GM21423 (cell line): ENCODE measurements around the gene CXCL8.
"Not testable (repeated sequence)": the region's sequence is repeated elsewhere in the genome, so short reads cannot be mapped to it uniquely, and the experiment has no call there.

Experiments used
- ATAC-seq: cut with Tn5 transposase; IDR thresholded peaks from one replicate; pipeline ENCODE4 v1.9.1; 2021; ENCODE audit warnings: mild to moderate bottlenecking, moderate library complexity; ENCODE audit not compliant: unreplicated experiment

CXCL8 gene

DNA sequence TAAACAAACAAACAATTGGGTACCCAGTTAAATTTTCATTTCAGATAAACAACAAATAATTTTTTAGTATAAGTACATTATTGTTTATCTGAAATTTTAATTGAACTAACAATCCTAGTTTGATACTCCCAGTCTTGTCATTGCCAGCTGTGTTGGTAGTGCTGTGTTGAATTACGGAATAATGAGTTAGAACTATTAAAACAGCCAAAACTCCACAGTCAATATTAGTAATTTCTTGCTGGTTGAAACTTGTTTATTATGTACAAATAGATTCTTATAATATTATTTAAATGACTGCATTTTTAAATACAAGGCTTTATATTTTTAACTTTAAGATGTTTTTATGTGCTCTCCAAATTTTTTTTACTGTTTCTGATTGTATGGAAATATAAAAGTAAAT lies 2.9 kb downstream of the CXCL8 start:
- no peak for ATAC-seq

DNA sequence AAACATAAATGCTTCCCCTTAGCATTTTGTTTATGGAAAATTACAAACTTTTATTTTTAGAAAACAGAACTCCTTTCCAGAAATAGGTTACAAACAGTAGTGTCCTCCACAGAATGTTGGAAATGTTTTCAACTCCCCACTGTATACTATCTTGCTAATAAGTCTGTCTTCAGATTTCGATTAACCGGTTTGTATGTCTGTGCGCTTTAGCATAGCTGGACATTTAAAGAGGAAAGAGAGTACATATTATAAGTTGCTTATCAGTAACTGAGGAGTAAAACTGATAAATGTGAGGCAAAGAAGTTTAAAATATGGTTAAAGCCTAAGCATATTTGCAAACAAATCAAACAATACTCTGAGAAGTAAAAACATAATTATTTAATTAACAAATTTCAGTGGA lies 3.4 kb downstream of the CXCL8 start:
- ATAC-seq = no peak

DNA sequence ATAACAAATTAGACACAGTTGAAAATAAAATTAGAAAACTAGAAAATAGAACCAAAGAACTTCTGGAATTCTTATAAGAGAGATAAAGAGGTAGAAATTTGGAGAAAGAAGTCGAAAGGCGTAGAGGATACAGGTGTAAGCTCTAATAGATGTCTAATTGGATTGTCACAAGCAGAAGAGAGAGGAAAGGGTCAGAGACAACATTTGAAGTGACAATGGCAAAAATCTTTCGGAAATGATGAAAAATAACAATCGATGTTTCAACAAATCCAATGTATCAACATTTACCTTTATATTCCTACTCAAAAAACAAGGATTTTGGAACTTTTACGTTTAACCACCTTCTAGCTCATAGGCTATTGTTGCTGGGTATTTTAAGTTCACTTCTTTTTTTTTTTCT lies 3.8 kb downstream of the CXCL8 start:
- ATAC-seq = no peak

DNA sequence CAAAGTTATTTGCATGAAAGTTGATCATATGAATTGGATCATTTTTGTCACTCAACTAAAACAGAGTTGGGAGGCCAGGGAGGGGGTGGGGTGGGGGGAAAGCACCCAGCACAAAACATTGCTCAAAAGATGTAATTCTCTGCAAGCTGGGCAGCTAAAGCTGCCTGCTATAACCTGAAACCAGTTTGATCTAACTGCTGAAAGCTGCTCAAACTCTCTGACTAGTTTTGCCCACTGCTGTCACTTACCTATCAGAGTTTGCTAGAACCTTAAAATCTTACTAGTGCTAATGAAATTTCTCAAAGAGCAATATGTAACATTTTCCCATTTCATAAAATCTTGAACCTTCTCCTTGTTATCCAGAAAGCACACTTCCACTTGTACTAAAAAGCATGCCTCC lies 10.4 kb downstream of the CXCL8 start:
- no peak for ATAC-seq

DNA sequence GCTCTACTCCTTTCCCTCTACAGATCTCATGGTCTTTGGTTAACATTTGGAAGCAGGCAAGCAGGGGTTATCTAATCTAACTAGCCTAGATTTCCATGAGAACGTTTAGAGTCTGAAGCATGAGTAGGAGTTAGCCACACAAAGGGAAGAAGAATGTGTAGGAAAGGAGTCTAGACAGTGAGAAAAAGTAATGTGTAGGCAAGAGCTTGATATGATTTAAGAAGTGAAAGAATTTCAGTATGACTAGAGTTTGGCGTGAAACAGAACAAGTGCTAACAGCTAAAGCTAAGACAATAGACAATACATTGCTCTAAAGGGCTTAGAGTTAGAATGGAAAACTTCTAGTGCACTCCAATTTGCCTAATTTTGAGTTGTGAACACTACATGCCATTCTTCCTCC lies 10.8 kb downstream of the CXCL8 start:
- ATAC-seq = peak; percentile 65

DNA sequence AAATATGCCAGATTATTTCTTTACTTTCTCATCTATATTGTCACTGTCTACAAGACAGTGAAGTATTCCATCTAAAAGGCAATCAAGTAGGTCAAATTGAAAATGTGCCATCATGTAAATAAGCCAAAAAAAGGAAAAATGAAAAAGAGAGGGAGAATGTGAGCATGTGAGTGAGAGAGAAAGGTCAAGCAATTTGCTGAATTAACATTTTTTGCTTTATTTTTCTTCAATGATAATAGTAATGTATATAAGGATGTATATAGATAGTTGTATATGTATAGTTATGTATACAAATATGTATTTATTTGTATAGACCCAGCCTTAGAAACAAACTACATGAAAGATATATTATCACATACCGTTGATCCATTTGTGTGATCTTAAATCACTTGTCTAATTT lies 11.5 kb downstream of the CXCL8 start:
- no peak for ATAC-seq

DNA sequence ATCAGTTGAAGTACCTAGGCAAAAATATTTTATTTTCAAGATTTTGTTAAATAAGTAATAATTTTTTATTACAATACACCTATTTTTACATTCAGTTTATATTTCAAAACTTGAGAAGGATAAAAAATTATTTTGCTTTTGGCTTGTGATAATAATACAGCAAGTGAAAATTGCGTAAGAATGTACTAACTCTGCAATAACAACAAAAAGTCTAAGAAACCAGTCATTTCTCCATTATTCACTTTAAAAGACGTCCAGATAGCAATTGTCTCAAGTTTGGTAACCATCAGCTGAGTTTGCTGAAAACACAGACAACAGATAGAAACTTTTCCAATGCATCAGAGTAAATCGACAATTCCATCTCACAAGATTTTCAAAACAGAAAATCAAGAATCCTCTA lies 12.1 kb downstream of the CXCL8 start:
- no peak for ATAC-seq

DNA sequence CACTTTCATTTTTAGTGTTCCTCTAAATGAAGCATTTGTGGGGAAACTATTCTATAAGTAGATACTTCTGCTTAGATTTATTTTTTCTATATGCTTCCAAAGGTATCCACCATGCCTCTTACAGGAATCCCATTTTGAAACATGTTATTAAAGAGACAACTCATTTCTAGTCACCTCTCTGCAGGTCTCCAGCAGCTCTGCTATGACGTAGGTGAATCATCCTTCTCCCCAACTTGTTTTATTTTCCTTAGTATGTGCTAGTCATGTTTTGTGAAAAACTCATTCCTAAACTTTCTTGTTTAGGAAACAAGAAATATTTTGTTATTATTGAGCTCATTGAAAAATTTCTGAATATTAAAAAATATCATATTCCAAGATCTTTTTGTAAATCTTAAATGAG lies 12.8 kb downstream of the CXCL8 start:
- ATAC-seq = no peak

DNA sequence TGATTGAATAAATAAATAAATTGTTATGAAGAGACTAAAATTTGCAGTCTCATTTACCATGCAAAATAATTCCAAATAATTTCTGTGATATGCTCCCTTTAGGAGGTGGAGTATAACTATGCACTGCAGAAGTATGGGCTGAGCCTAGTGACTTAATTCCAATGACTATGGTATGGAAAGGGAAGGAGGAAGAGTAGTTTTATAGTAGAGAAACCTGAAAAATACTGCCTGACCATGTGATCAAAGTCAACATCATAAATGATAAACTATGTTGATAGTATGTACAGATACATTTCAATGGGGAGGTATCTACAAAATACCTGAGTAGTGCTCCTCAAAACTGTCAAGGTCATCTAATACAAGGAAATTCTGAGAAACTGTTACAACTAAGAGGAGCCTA lies 14.6 kb downstream of the CXCL8 start:
- no peak for ATAC-seq

DNA sequence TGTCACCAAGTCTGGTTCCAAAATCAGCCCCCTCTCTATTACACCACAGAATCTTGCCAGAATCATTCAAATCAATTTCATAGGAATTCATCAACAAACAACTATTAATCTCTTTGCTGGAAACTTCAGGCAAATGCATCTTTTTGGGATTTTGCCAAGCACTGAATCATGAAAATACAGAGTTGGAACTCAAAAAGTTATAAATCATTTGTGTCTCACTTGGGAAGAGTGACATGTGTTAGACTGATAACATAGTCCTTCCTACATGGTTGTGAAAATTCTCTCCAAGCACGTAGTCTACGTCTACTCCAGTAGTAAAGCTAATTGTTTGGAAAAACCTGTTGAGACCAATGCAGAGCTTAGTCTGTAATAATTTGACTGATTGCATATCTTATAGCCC lies 19.0 kb downstream of the CXCL8 start:
- no peak for ATAC-seq

DNA sequence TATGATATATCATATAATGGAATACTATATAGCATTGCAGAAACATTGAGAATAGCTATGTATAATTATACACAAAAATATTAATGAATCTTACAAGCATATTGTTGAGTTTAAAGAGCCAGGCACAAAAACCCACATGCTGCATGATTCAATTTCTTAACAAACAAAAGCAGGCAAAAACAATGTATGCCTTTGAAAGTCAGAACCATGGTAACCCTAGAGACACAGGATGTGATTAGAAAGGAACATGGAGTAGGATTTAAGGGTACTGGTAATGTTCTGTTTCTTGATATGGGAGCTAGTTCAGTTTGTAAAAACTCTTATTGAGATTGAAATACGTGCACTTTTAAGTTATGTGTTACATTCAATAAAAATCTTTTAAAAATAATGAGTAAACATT lies 21.5 kb downstream of the CXCL8 start:
- ATAC-seq = no peak

DNA sequence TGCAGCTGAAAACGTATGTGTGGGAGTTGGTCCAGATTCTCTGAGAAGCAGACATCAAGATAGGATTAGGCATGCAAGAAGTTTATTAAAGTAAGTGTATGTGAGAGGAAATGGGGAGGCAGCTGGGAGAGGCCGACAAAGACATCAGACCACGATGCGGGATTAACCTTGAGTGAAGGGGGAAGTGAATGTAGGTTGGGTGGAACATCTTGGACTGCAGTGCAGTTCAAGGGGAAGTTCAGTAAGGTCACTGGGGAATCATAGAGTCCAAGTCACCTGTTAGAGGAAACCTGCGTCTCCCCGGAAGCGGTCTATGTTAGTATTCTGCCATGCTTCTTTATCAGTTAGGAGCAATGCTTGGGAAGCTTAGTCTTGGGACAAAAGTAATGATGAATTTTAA lies 22.0 kb downstream of the CXCL8 start:
- ATAC-seq = peak; percentile 76

DNA sequence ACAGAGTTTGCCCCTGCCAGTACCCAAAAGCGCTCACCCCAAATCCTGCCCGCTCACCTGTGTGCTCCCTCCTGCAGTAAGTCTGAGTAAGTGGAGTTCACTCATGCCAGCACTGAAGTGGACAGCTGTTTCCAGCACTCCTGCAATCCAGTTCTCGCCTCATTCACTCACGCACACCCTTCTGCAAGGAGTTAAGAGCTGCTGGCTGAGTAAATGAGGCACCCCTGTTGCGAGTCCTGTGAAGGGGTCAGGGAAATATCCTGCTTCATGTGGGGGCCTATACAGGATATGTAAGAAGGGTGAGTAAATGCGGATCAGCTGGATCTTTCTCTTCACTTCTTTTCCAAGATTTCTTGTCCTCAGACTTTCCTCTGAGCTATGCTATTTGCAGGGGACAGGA lies 23.5 kb downstream of the CXCL8 start:
- no peak for ATAC-seq

DNA sequence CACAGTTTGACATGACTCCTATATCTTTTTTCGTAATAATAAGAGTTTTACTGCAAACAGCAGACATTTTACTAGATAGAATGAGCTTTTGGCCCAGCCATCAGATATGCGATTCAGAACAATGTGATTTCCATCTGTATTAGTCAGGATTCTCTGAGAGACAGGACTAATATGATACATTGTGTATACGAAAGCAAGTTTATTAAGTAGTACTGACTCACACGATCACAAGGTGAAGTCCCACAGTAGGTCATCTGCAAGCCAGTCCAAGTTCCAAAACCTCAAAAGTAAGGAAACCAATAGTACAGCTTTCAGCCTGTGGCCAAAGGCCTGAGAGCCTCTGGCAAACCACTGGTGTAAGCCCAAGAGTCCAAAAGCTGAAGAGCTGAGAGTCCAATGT lies 24.1 kb downstream of the CXCL8 start:
- ATAC-seq = no peak

DNA sequence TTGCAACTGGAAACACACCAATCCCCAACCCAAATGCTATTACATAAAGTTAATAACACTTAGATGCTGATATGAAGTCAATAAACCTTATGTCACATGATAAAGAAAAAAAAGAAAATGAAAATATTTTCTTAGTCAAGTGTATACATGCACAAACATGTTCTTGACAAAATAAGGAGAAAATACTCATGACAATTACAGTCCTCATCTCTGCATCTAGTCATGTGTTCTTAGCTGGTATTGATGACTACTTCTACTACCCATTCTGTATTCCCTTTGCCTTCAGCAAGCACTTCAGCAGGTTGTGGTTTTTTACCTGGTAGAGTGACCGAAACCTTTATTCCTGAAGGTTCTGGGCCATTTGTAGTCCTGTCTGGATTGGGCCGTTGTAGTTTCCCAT lies 24.9 kb downstream of the CXCL8 start:
- ATAC-seq = no peak

DNA sequence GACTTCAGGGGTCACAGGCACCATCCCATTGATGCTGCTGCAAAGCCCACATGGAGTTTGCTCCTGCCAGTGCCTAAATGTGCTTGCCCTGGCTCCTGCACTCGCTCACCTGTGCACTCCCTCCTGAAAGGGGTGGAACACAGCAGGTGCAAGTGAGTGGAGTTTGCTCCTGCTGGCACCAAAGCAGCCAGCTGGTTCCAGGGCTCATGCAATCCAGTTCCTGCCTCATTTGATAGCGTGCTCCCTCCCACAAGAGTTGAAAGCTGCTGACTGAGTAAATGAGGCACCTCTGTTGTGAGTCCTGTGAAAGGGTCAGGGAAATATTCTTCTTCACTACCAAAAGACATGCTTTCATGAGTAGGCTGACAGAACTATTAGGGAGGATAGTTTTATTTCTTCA lies 30.5 kb downstream of the CXCL8 start:
- no peak for ATAC-seq

DNA sequence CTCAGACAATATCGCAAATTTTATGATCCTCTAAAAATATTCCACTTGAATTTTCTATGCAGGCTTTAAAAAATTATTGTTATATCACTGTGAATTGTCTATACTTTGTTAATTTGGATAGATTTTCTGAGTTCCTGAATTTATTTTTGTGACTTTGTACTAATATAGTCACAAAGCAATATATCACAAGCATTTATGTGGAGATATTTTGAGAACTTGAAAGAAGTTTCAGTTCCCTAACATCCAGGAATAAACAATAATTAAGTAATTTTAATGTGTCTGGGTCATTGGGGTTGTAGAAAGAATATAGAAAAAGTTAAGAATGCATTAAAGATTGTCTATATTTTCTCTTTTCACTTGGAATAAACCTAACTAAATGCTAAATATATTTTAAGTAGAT lies 32.0 kb downstream of the CXCL8 start:
- ATAC-seq = no peak

DNA sequence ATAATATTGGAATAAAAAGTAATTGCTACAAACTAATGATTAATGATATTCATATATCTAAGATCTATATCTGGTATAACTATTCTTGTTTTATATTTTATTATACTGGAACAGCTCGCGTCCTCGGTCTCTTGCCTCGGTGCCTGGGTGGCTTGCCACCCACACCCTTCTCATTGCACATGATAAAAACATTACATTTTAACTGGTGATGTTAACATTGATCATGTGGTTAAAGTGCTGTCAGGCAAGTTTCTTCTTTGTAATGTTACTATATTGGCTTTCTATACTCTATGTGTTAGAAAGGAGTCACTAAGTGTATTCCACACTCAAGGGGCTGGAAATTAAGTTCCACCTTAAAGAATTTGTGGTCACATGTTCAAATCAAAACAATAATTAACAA lies 34.0 kb downstream of the CXCL8 start:
- not testable (repeated sequence) for ATAC-seq

DNA sequence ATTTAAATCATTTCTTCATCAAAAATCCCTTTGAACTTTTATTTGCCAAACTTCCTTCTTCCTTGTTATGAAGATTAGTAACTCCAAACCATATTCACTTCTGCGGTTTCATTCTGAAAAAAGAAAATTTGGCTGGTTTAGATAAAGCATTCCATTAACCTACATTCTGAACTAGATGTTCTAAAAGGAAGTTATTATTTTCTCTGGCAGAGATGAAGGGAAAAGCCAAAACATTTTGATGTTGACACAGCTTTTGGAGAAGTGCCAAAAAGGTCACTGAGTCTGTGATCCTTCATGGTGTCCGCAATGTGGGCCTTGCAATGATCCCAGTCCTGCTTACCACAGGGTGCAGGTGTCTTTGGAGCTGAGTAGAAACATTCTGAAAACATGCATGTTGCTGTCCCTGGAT lies 36.0 kb downstream of the CXCL8 start:
- no peak for ATAC-seq

DNA sequence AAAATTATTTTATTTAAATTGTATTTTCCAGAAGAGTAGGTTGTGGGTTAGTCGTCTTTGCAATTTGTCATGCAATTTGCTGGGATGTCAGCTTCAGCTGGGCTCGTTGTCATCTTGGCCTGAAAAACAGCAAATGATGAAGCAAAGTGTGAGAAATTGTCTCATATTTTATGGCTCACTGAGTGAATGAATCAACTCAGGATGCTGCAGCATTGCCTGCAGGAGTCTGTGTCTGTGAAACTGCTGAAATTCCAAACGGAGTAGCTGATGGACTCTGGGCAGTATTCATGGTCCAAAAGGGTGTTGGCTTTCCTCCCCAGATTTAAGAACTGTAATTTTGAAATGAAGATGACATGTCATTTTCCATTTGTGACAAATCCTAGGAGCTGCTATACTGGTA lies 37.2 kb downstream of the CXCL8 start:
- no peak for ATAC-seq

DNA sequence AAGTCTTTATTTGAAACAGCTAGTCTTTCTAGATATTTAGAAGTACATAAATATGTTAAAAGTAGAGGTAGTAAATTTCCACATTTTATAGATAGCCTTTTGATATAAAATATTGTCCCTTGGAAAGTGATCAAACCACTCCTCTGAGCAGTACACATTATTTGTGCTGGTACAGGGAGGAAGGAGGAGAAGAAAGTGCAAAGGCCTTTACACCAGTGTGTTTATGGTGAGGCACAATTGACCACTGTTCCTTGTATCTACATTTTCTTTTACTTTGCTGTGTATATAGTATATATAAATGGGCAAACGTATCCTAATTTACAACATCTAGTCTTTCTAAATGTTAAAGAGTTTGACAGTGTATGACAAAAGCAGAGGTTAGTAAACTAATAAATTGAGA lies 39.9 kb downstream of the CXCL8 start:
- ATAC-seq = no peak

DNA sequence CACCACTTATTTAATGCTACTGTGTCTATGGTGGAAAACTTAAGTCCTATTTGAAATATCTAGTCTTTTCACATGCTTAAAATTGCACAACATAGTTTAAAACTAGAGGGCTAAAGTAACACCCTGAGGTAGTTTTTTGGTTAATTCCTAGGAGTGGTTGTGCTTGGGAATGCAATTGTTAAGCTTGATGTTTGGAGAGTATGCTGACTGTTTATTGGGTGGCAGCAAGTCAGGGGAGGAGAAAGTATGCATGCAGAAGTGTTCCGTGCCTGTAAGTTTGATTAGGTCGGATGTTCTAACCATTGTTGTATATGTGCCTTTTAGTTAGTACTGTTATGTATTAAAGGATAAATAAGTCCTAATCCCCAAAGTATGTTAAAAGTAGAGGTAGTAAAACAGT lies 40.5 kb downstream of the CXCL8 start:
- ATAC-seq = no peak

DNA sequence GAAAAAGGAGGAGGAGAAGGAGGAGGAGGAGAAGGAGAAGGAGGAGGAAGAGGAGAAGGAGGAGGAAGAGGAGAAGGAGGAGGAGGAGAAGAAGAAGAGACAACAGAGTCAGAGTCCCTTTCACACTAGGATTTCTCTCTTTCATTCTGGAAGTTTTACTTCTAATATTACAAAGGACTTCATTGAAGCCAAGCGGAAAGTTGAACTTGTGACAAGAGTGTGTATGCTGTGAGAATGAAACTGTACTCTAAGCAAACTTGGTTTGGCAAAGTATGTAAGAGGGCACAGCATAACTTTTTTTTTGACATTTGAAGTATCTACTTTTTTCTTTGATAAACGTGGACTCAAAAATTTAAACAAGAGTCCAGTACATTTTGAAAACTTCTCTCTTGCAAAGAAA lies 48.0 kb downstream of the CXCL8 start:
- no peak for ATAC-seq
